ENCODE measurements around the gene FZD7.

The FZD7 gene

DNA sequence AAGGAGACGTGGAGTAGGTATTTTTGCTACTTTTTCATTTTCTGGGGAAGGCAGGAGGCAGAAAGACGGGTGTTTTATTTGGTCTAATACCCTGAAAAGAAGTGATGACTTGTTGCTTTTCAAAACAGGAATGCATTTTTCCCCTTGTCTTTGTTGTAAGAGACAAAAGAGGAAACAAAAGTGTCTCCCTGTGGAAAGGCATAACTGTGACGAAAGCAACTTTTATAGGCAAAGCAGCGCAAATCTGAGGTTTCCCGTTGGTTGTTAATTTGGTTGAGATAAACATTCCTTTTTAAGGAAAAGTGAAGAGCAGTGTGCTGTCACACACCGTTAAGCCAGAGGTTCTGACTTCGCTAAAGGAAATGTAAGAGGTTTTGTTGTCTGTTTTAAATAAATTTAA lies 3.4 kb downstream of the FZD7 start:
- Histone ChIP-seq H2BK5ac (ENCODE audit: low read depth, low read length, poor library complexity) (no peak overlapping the region), H3K18ac (ENCODE audit: low read length) (no peak overlapping the region), H3K4me3 (ENCODE audit: low read depth, low read length) (no peak overlapping the region), H3K23ac (ENCODE audit: low read length) (no peak overlapping the region), H4K91ac (ENCODE audit: low read depth, low read length) (no peak overlapping the region), H2BK120ac (ENCODE audit: insufficient read depth, low read length, poor library complexity) (no peak overlapping the region), H3K9me3 (ENCODE audit: insufficient read depth, low read depth, low read length) (peaks cover 11% of the 10 kb centered on the region), H3K27me3 (ENCODE audit: insufficient read depth, low read length) (peaks cover 22% of the 10 kb centered on the region), H4K8ac (ENCODE audit: low read depth, low read length) (no peak overlapping the region), H2AK5ac (ENCODE audit: low read length) (no peak overlapping the region), H4K12ac (ENCODE audit: low read depth, low read length) (no peak overlapping the region), H3K4me1 (ENCODE audit: control insufficient read depth in 1 of 2, insufficient read depth in 2 of 2, low read length in 2 of 2) (peaks cover 15 to 24% of the 10 kb centered on the region in 2 experiments), H3K4me2 (ENCODE audit: low read length) (peak overlapping the region; percentile 48), H3K27ac (ENCODE audit: low read depth, low read length) (no peak overlapping the region), H3K14ac (ENCODE audit: low read length) (no peak overlapping the region), H2BK12ac (ENCODE audit: low read length) (no peak overlapping the region), H2AFZ (ENCODE audit: insufficient read depth, low read length, poor library complexity) (no peak overlapping the region), H3K36me3 (ENCODE audit: control insufficient read depth in 1 of 2, insufficient read depth in 2 of 2, low read length in 2 of 2) (no peaks in the 10 kb centered on the region), H3K4ac (ENCODE audit: low read depth, low read length) (no peak overlapping the region), H3K9ac (ENCODE audit: low read length) (no peak overlapping the region), H3K79me1 (ENCODE audit: low read length) (peaks cover 14% of the 10 kb centered on the region), H3K79me2 (ENCODE audit: control insufficient read depth, insufficient read depth, low read length, poor library complexity) (peaks cover 9% of the 10 kb centered on the region)
- DNase-seq: no peak
- no CpG with 5 or more reads among the region's 7 CpGs for WGBS (ENCODE audit: extremely low coverage, insufficient coverage, insufficient read length)

DNA sequence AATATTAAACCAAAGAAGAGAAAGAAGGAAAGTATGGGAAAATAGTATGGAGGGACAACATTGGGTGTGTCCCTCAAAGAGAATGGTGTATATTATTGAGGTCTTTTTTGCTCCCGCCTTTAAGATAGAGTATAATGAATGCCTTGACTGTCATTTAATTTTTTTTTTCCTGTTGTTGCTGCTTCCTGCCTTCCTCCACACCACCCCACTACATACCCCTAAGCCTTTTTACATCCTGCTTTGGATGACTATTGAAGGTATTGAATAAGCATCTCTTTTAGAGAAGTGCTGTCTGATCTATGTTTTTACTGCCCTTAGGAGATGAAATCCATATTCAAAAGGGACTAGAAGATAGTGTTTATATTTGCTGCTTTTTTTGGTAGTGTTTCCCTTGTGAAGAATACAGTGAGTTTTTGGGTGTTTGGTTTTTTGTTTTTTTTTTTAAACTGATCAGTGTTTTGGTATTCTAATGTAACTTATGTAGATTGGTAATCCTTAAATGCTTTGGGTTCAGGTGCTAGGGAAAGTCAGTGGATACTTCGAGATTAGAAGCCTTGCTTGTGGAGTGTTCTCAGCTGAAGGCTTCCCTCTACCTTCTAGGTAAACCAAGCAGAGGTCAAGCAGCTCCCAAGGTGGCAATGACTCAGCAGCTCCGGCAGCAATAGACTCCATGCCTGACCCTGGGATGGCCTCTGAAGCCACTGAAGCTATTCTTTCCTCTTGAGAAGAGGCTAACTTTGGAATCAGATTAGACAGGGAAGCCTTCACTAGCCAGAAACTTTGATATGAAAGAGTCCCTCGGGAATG lies 5.0 kb downstream of the FZD7 start:
- H3K79me2 ChIP-seq (ENCODE audit: control insufficient read depth, insufficient read depth, low read length, poor library complexity): peaks cover 3% of the 10 kb centered on the region
- peaks cover 6% of the 10 kb centered on the region for H3K79me1 ChIP-seq (ENCODE audit: low read length)
- no peak overlapping the region for H3K18ac ChIP-seq (ENCODE audit: low read length)
- H3K4me2 ChIP-seq (ENCODE audit: low read length): no peak overlapping the region
- no peaks in the 10 kb centered on the region for H3K36me3 ChIP-seq (ENCODE audit: control insufficient read depth in 1 of 2, insufficient read depth in 2 of 2, low read length in 2 of 2)
- peaks cover 22% of the 10 kb centered on the region for H3K27me3 ChIP-seq (ENCODE audit: insufficient read depth, low read length)
- H4K8ac ChIP-seq (ENCODE audit: low read depth, low read length): no peak overlapping the region
- no CpG with 5 or more reads among the region's 4 CpGs for WGBS (ENCODE audit: extremely low coverage, insufficient coverage, insufficient read length)
- no peak overlapping the region for H3K4me3 ChIP-seq (ENCODE audit: low read depth, low read length)
- H3K9ac ChIP-seq (ENCODE audit: low read length): no peak overlapping the region
- no peak overlapping the region for H3K14ac ChIP-seq (ENCODE audit: low read length)
- H4K12ac ChIP-seq (ENCODE audit: low read depth, low read length): no peak overlapping the region
- DNase-seq: peak in 1 of 2 donors; percentile 30
- peaks cover 11% of the 10 kb centered on the region for H3K9me3 ChIP-seq (ENCODE audit: insufficient read depth, low read depth, low read length)
- no peak overlapping the region for H2AK5ac ChIP-seq (ENCODE audit: low read length)
- no peak overlapping the region for H3K23ac ChIP-seq (ENCODE audit: low read length)
- no peak overlapping the region for H2BK5ac ChIP-seq (ENCODE audit: low read depth, low read length, poor library complexity)
- H2BK120ac ChIP-seq (ENCODE audit: insufficient read depth, low read length, poor library complexity): no peak overlapping the region
- H2BK12ac ChIP-seq (ENCODE audit: low read length): no peak overlapping the region
- no peak overlapping the region for H4K91ac ChIP-seq (ENCODE audit: low read depth, low read length)
- peaks cover 15 to 26% of the 10 kb centered on the region in 2 experiments for H3K4me1 ChIP-seq (ENCODE audit: control insufficient read depth in 1 of 2, insufficient read depth in 2 of 2, low read length in 2 of 2)
- no peak overlapping the region for H3K27ac ChIP-seq (ENCODE audit: low read depth, low read length)
- H2AFZ ChIP-seq (ENCODE audit: insufficient read depth, low read length, poor library complexity): no peak overlapping the region
- H3K4ac ChIP-seq (ENCODE audit: low read depth, low read length): no peak overlapping the region

DNA sequence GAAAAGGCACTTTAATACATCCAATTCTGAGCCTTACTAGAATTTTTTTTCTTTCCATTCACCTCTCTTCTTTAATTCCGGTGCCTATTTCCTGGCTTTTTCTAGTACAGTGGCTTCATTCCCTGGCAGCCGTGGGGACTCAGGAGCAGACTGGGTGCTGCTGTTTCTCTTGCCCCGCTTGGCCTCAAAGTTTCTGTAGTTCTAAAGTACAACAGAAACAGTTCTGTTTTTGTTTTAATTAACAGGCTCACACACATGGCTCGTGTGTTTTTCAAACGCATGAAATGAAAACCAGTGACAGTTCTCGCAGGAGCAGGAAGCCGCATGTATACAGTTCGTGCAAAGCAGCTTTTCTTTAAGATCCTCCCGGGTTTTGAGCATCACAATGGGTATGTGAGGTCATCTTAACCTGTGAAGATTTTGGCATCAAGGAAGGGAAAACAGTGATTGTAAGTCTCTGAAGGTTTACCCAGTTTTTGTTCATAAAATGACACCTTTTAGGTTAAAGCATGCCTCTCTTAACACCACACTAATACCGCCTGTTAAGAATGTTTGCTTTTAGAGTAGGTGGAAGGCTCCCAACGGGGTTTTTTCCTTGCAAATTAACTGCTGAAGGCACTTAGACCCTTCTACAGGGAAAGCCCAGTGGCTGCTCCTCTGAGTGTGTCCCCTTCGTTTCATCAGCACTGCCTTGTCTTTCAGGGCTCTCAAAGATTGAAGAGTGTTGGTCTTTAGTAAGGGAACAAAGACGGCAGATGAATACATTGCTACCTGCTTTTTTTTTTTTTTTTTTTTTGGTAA lies 5.8 kb downstream of the FZD7 start:
- Histone ChIP-seq H3K14ac (ENCODE audit: low read length) (no peak overlapping the region), H3K9me3 (ENCODE audit: insufficient read depth, low read depth, low read length) (peaks cover 11% of the 10 kb centered on the region), H3K79me2 (ENCODE audit: control insufficient read depth, insufficient read depth, low read length, poor library complexity) (no peaks in the 10 kb centered on the region), H2AFZ (ENCODE audit: insufficient read depth, low read length, poor library complexity) (no peak overlapping the region), H3K4me3 (ENCODE audit: low read depth, low read length) (no peak overlapping the region), H3K36me3 (ENCODE audit: control insufficient read depth in 1 of 2, insufficient read depth in 2 of 2, low read length in 2 of 2) (no peaks in the 10 kb centered on the region), H3K18ac (ENCODE audit: low read length) (no peak overlapping the region), H3K4me2 (ENCODE audit: low read length) (no peak overlapping the region), H4K91ac (ENCODE audit: low read depth, low read length) (no peak overlapping the region), H3K27ac (ENCODE audit: low read depth, low read length) (no peak overlapping the region), H4K12ac (ENCODE audit: low read depth, low read length) (no peak overlapping the region), H2BK12ac (ENCODE audit: low read length) (no peak overlapping the region), H3K9ac (ENCODE audit: low read length) (no peak overlapping the region), H3K23ac (ENCODE audit: low read length) (no peak overlapping the region), H2BK120ac (ENCODE audit: insufficient read depth, low read length, poor library complexity) (no peak overlapping the region), H2BK5ac (ENCODE audit: low read depth, low read length, poor library complexity) (no peak overlapping the region), H2AK5ac (ENCODE audit: low read length) (no peak overlapping the region), H4K8ac (ENCODE audit: low read depth, low read length) (no peak overlapping the region), H3K27me3 (ENCODE audit: insufficient read depth, low read length) (peaks cover 18% of the 10 kb centered on the region), H3K79me1 (ENCODE audit: low read length) (no peaks in the 10 kb centered on the region), H3K4me1 (ENCODE audit: control insufficient read depth in 1 of 2, insufficient read depth in 2 of 2, low read length in 2 of 2) (peaks cover 15 to 24% of the 10 kb centered on the region in 2 experiments), H3K4ac (ENCODE audit: low read depth, low read length) (no peak overlapping the region)
- DNase-seq: no peak
- WGBS (ENCODE audit: extremely low coverage, insufficient coverage, insufficient read length): no CpG with 5 or more reads among the region's 13 CpGs

DNA sequence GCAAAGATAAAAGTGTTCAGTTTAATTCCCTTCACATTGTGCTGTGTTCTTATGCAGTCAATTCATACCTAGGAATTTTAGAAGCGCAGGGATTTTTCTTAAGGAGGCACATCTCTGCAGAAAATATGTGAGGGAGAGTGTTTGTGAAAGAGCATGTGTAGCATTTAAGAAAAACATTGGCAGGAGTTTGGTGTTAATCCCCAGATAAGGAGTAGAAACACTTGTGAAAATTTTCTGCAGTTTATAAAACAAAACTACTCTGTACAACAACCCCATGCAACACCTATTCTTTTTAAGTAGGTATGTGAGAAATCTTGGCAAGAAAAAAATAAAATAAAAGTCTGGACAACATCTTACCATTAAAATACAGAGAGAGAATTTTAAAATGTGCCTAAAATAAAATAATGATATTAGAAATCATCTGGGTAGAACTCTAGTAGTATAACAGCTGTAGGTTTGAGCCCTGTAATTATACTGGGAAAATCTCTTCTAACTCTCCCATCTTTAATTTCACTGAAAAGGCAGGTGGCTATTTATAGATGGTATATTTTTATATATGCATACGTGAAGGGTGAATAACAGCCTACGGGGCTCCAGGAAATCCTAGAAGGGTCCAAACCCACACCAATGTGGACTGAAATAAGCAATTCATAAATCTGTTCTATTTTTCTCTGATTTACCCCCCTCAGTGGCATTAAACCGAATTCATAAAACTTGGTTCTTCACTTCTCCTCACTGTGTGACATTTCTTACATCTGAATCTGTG lies 6.6 kb downstream of the FZD7 start:
- no peak overlapping the region for H3K14ac ChIP-seq (ENCODE audit: low read length)
- H2BK120ac ChIP-seq (ENCODE audit: insufficient read depth, low read length, poor library complexity): no peak overlapping the region
- peaks cover 10% of the 10 kb centered on the region for H3K27me3 ChIP-seq (ENCODE audit: insufficient read depth, low read length)
- no peak overlapping the region for H2BK12ac ChIP-seq (ENCODE audit: low read length)
- no peak overlapping the region for H2AFZ ChIP-seq (ENCODE audit: insufficient read depth, low read length, poor library complexity)
- no peak overlapping the region for H3K4me2 ChIP-seq (ENCODE audit: low read length)
- H3K4me3 ChIP-seq (ENCODE audit: low read depth, low read length): no peak overlapping the region
- H4K12ac ChIP-seq (ENCODE audit: low read depth, low read length): no peak overlapping the region
- H3K9ac ChIP-seq (ENCODE audit: low read length): no peak overlapping the region
- no peak overlapping the region for H3K23ac ChIP-seq (ENCODE audit: low read length)
- H3K79me2 ChIP-seq (ENCODE audit: control insufficient read depth, insufficient read depth, low read length, poor library complexity): no peaks in the 10 kb centered on the region
- no peak overlapping the region for H2AK5ac ChIP-seq (ENCODE audit: low read length)
- no peaks in the 10 kb centered on the region for H3K36me3 ChIP-seq (ENCODE audit: control insufficient read depth in 1 of 2, insufficient read depth in 2 of 2, low read length in 2 of 2)
- DNase-seq: no peak
- no peak overlapping the region for H4K8ac ChIP-seq (ENCODE audit: low read depth, low read length)
- no CpG with 5 or more reads among the region's 4 CpGs for WGBS (ENCODE audit: extremely low coverage, insufficient coverage, insufficient read length)
- no peak overlapping the region for H3K4ac ChIP-seq (ENCODE audit: low read depth, low read length)
- H3K27ac ChIP-seq (ENCODE audit: low read depth, low read length): no peak overlapping the region
- no peak overlapping the region for H3K18ac ChIP-seq (ENCODE audit: low read length)
- no peak overlapping the region for H2BK5ac ChIP-seq (ENCODE audit: low read depth, low read length, poor library complexity)
- H3K9me3 ChIP-seq (ENCODE audit: insufficient read depth, low read depth, low read length): peaks cover 9% of the 10 kb centered on the region
- H4K91ac ChIP-seq (ENCODE audit: low read depth, low read length): no peak overlapping the region
- H3K79me1 ChIP-seq (ENCODE audit: low read length): no peaks in the 10 kb centered on the region
- H3K4me1 ChIP-seq (ENCODE audit: control insufficient read depth in 1 of 2, insufficient read depth in 2 of 2, low read length in 2 of 2): peaks cover 8 to 16% of the 10 kb centered on the region in 2 experiments
